CD1c-positive myeloid dendritic cell (primary cell): ENCODE measurements around the gene DDX52.
"Not testable (repeated sequence)": the region's sequence is repeated elsewhere in the genome, so short reads cannot be mapped to it uniquely, and the experiment has no call there.

Experiments used
- DNase-seq: peaks from one replicate; pipeline ENCODE4 v3.0.0-alpha.2; 2016; ENCODE audit errors: extremely low spot score

Gene DDX52

GRCh38 chr17:37643118-37643766 lies at the start of gene DDX52:
DDX52 (minus strand) TSS chr17:37643446; CDS start chr17:37643420, 26 bp downstream.
- peak; percentile 95 for DNase-seq

DNA sequence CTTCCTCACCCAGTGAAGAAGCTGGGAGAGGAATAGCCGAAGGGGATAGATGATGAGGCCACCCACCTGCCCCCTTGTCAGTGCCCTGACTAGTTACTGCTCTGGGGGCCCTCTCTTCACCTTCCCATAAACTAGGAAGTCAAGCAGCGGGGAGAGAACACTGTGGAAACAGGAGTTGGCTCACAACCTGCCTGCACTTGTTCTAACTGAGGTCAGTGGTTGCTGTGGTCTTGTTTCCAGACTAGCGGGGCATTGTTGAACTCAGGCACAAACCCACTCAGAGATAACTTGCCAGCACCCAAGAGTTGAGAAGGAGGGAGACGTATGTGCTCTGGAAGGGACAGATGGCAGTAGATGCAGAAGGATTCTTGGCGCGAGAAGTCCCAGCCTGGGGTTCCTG lies 48.6 kb upstream of the DDX52 start:
- DNase-seq = no peak

DNA sequence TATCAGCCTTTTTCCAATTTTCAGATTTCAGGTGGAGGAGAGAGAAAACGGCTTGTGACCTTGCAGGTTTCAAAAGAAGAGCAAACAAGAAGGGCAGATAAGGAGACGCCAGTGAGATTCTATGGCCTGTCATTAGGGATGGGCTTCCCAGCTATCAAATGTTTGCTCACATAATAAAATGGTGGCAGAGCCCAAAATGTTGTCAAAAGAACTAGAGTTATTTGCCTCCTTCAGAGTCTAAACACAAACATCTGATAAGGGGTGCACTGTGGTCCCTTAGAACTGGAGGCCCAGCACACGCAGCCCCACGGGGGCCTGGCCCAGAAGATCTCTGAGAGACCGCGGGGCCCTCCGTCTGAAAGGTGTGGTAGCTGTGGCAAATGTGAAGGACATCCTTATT lies 46.1 kb upstream of the DDX52 start:
- no peak for DNase-seq

- no peak for DNase-seq
These were observed 40.3 kb upstream of the DDX52 start for GRCh38 chr17:37683454-37683984.

- no peak for DNase-seq
These were observed 38.8 kb upstream of the DDX52 start for GRCh38 chr17:37682007-37682406.

DNA sequence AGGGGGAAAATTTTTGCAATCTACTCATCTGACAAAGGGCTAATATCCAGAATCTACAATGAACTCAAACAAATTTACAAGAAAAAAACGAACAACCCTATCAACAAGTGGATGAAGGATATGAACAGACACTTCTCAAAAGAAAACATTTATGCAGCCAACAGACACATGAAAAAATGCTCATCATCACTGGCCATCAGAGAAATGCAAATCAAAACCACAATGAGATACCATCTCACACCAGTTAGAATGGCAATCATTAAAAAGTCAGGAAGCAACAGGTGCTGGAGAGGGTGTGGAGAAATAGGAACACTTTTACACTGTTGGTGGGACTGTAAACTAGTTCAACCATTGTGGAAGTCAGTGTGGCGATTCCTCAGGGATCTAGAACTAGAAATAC lies 36.7 kb upstream of the DDX52 start:
- DNase-seq = not testable (repeated sequence)

DNA sequence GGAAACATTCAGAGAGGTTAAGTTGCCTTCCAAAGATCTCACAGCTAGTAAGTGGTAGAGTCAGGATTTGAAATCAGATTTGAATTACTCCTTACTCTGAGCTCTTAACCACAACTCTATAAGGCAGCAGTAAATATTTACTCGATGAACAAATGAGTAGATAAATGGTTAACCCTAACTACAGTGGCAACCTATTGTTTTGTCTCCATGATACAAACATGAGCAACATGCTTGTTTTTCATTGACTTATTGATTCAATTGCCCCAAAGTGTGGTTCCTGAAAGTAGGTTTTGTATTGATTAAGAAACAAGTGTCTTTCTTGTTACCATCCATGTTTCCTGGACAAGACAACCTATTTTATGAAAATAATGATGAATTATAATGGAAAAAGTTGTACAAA lies 34.8 kb upstream of the DDX52 start:
- DNase-seq = no peak

DNA sequence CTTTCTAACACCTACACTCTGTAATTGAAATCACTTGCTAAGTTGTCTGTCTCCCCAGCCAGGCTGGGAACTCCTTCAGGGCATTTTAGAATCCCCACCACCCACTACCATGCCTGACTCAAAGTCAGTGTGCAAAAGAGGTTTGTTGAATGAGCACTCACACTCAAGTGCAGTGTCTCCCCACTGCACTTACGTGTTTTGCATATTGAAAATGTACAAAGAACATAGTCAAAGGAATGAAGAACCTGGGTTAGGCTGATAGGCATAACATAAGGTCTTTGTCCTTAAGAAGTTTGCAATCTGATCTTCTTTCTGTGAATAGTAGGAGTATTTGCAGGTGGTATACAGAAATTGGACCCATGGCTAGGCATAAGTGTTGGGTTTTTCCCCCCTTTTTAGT lies 33.8 kb upstream of the DDX52 start:
- no peak for DNase-seq

DNA sequence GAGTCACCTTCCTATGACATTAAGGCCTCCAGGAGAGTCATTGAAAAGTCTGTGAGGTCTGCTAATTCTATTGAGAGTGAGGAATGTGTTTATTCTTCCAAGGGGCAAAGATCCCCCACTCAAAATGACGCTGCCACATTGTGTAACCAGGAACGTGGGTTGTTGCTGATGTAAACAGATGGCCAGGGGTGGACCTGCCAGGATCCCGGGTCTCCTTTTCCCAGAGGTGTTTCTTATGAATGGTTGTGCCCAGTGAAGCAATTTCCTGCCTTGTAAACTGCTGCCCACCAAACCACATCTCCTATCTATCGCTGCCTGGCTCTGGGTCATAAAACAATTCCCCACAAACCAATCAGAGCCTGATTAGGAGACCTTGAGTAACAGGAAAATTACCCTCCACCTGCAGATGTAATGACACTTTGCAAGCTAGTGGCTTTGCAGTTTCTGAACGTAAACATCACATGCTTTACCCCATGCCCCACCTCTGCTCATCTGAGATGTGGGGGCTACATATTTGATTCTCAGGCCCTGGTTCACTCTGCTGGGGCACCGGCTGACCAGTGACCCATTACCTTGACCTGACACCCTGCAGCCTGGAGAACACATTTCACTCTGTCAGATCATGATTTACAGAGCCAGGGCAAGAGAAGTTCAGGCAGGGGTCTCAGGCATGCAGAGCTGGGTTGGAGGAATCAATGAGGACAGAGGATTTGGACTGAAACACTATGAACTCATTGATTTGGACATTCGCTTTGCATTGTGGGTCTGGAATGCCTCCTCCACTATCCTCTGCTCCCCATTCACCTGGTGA lies 33.1 kb upstream of the DDX52 start:
- no peak for DNase-seq

- DNase-seq = no peak
These were observed 31.3 kb upstream of the DDX52 start for GRCh38 chr17:37674511-37674910.

GRCh38 chr17:37673386-37673785 lies 30.1 kb upstream of the DDX52 start:
- DNase-seq = no peak

DNA sequence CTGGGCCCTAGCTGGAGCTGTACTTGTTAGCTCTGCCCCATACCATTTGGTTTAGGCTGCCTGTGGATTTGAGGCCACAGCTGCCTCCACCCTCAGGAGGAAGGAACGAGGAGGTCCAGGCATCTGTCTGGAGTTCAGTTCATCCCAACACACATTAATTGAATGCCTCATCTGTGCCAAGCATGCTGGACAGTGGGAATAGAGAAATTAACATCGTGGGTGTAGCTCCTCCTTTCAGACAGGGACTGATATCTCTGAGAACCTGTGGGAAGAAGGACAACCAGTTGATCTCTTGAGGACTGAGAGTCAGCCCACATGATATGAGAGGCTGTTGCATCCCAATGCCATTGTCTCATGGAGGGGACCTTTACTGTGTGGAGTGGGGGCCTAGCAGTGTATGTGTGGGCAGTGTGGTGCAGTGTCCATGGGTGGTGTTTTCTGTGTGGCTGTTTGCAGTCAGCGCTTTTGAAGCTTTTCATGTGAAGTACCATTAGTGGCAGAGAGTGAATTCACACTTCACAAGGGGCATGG lies 29.4 kb upstream of the DDX52 start:
- no peak for DNase-seq

DNA sequence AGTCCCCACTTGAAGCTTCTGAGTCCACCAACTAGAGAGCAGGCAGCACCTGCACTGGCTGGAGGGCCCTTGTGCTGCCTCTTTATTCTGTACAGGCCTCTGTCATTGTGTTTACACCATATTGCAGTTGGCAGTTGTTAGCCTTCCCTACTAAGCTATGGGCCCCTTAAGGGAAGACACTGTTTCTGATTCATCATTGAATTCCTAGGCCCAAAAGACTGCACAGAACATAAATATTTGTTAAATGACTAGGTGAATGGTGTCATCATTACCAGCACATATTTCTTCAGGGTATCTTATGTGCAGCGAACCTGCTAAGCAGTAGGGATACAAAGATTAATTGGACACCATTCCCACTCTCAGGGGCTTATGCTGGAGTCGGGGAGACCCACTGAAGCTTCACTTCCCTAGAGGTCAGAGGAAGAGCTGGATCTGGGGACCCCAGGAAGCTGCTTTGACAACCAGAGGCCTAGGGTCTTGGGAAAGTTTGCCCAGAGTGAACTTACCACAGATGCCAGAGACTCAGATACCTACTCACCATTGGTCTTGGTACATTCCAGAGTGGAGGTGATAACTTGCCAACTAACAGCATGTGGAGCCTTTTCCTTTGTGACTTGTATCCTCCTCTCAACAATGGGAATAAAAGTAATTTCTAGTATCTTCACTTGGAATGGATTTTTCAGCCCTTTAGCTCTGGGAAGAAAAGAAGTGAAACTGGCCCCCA lies 28.7 kb upstream of the DDX52 start:
- no peak for DNase-seq

DNA sequence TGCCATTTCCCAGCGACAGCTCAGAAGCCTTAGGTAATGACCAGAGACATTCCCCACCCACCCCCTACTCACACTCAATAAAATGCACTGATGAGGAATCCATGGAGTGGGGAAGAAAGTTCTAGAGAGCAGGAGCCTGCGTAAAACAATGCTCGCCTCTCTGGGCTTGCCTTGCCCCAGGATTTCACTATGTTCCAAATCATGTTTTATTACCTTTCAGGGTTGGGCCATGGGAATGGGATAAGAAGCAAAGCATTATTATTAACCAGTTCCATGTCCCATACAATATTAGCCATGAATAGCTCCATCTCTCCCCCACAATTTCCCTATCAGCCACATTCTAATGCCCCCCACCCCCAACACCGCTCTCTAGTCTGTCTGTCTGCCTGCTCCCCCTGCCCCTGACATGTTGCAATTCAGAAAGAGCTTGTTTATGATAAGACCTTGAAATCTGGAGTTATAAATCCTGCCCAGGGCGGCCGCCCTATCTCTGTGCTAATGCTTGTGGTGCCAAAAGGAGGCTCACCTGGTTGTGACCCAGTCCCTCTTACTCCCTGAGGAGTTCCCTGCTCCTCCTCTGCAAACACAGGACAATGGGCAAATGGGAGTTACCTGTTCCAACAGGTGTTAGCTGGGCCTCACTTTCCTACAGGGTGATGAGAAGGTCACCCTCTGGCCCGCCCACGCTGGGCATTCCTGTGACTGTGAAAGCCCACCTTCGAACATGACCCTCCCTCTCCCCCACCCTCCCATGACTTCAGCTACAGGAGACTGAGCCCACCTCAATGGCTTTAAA lies 28.0 kb upstream of the DDX52 start:
- no peak for DNase-seq

GRCh38 chr17:37667039-37667438 lies 23.8 kb upstream of the DDX52 start:
- DNase-seq = no peak

DNA sequence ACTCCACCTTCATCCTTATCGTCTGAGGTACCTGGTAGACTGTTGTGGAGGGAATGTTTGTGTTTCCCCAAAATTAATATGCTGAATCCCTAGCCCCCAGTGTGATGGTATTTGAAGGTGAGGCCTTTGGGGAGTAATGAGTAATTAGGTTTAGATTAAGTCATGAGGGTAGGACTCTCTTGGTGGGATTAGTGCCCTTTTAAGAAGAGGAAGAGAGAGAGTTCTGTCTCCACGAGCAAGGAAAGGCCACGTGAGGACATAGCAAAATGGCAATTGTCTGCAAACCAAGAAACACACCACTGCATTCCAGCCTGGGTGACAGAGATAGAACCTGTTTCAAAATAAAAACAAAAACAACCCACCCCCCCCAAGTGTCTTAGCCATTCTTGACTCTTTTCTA lies 21.0 kb upstream of the DDX52 start:
- DNase-seq = no peak

DNA sequence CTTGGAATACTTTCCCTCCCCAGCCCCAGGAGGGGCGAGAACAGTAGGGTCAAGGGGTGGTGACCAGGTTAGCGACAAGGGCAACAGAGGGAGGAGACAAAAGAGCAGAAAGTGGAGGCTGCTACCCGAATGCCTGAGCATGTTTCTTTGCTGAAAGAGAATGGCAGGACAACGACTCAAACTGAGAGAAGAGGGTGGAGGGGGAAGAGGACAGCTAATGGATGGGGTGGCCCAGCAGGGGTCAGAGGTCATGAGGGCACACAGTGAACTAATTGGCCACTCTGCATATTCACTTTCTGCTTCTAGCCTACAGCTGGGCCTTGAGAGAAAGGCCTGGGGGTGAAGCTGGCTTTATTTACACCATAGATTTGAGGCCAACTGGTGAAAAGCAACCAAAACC lies 19.1 kb upstream of the DDX52 start:
- no peak for DNase-seq

- DNase-seq = no peak
These were observed 18.3 kb upstream of the DDX52 start for GRCh38 chr17:37661400-37662014.

GRCh38 chr17:37659925-37660324 lies 16.7 kb upstream of the DDX52 start:
- no peak for DNase-seq

DNA sequence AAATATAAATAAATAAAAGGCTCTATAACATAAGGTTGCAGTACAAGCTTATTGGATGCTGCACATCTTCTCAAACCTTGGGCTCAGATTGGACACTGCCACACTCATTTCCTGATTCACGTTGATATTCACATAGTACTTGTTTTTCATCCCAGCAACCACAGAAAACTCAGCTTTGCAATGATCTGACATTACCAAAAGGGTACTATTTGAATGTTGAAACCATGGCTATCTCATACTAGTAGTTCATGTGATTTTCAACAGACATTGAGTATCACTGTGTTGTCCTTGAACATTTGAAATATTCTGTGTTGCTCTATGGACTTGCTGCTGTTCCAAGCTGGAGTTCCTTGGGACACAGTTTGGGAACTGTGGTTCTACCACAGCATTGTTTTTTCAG lies 14.0 kb upstream of the DDX52 start:
- no peak for DNase-seq

DNA sequence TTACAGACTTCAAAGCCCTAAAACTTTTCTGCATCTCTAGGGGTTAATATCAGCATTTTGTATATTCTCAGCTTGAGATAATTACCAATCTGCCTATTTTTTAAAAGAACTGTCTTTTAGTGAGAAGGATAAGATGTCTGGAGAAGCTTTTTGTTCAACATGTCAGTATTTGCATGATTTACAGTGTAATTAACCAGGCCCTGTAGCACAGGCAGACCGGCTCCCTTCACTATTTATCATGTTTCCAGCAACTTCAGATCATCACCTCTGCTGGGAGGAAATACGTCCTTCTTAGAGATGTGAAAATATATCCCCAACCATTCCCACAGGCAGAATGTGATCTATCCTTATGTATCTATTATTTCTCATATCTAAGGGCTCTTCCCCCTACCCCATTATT lies 8.6 kb upstream of the DDX52 start:
- no peak for DNase-seq
